HEK293 (cell line): ENCODE data around the gene NPDC1.

Source experiments
- CTCF ChIA-PET: fragments of 350-600 bp; formaldehyde crosslinking; extraction: SDS; loops from one replicate; lab custom pipeline; 2021; ENCODE audit warnings: antibody characterized with exemption; lab: Yijun Ruan, JAX
- POLR2A ChIA-PET: fragments of 300-600 bp; formaldehyde crosslinking; extraction: SDS; loops from one replicate; lab custom pipeline; 2020; ENCODE audit warnings: antibody characterized with exemption, inconsistent platforms; lab: Yijun Ruan, JAX
- H3K27ac ChIP-seq: fragments of 200-500 bp; sonication (Bioruptor generic); 2 replicates; pipeline ENCODE4 v1.5.1; 2014; ENCODE audit warnings: low read depth, low read length, control low read depth, inconsistent platforms; ENCODE audit errors: extremely low read depth
- H3K36me3 ChIP-seq, 2 experiments: fragments of 200-500 bp in 1 of 2; sonication (Bioruptor generic) in 1 of 2; 1 replicate in 1 of 2; 2 replicates in 1 of 2; pipeline ENCODE4 v1.5.1; 2014 to 2017; ENCODE audit warnings: inconsistent platforms in 2 of 2, low read length in 2 of 2; ENCODE audit not compliant: control insufficient read depth in 2 of 2, insufficient read depth in 1 of 2
- H3K4me1 ChIP-seq: fragments of 200-500 bp; sonication (Bioruptor generic); 2 replicates; pipeline ENCODE4 v1.5.1; 2014; ENCODE audit warnings: mild to moderate bottlenecking, low read length, inconsistent platforms; ENCODE audit not compliant: control insufficient read depth, insufficient read depth
- H3K4me3 ChIP-seq: 2 replicates; pipeline ENCODE4 v1.5.1; 2011; ENCODE audit warnings: low read depth, mild to moderate bottlenecking, control low read depth, low read length, moderate library complexity
- H3K9me3 ChIP-seq: fragments of 200-500 bp; sonication (Bioruptor generic); 2 replicates; pipeline ENCODE4 v1.5.1; 2014; ENCODE audit warnings: low read depth, low read length, inconsistent platforms; ENCODE audit not compliant: control insufficient read depth, insufficient read depth
- GLIS2 ChIP-seq: fragments of 450-650 bp; formaldehyde crosslinking; IDR thresholded peaks from 2 replicates; pipeline ENCODE4 v1.5.1; 2016; ENCODE audit warnings: missing biosample characterization, missing genetic modification characterization
- KLF10 ChIP-seq: fragments of 450-650 bp; IDR thresholded peaks from 2 replicates; pipeline ENCODE4 v1.5.1; 2018; ENCODE audit warnings: missing biosample characterization, mild to moderate bottlenecking, missing genetic modification characterization
- PATZ1 ChIP-seq: fragments of 450-650 bp; formaldehyde crosslinking; IDR thresholded peaks from 2 replicates; pipeline ENCODE4 v1.5.1; 2016; ENCODE audit warnings: missing biosample characterization, missing genetic modification characterization
- ZBTB10 ChIP-seq: fragments of 450-650 bp; formaldehyde crosslinking; IDR thresholded peaks from 2 replicates; pipeline ENCODE4 v1.5.1; 2016; ENCODE audit warnings: missing biosample characterization, missing genetic modification characterization
- ZNF280C ChIP-seq: fragments of 450-650 bp; formaldehyde crosslinking; IDR thresholded peaks from 2 replicates; pipeline ENCODE4 v1.5.1; 2016; ENCODE audit warnings: missing biosample characterization, missing genetic modification characterization
- ZNF544 ChIP-seq: fragments of 450-650 bp; formaldehyde crosslinking; IDR thresholded peaks from 2 replicates; pipeline ENCODE4 v1.5.0; 2017; ENCODE audit warnings: missing biosample characterization, missing genetic modification characterization
- ZNF600 ChIP-seq: fragments of 450-650 bp; formaldehyde crosslinking; IDR thresholded peaks from 2 replicates; pipeline ENCODE4 v1.5.1; 2016; ENCODE audit warnings: missing biosample characterization, missing genetic modification characterization
- ZNF664 ChIP-seq: fragments of 450-650 bp; formaldehyde crosslinking; IDR thresholded peaks from 2 replicates; pipeline ENCODE4 v1.5.1; 2016; ENCODE audit warnings: missing biosample characterization, missing genetic modification characterization
- ZSCAN18 ChIP-seq: fragments of 450-650 bp; formaldehyde crosslinking; IDR thresholded peaks from 2 replicates; pipeline ENCODE4 v1.5.1; 2016; ENCODE audit warnings: missing biosample characterization, missing genetic modification characterization

NPDC1 gene

GRCh38 chr9:137069508-137070091 lies 23.6 kb upstream of the NPDC1 start (continued):
- no peak for TF ChIP-seq ZNF280C (tag by site-specific recombination)

GRCh38 chr9:137068539-137069507 lies 22.8 kb upstream of the NPDC1 start:
- Histone ChIP-seq H3K9me3 (no peaks in the 10 kb centered on the region), H3K27ac (peak overlapping the region; percentile 31; the same call in 1 of the 2 replicates), H3K36me3 (peaks cover 0 to 17% of the 10 kb centered on the region in 2 experiments; a peak in 1 of 3 replicates), H3K4me1 (peaks cover 10% of the 10 kb centered on the region; the same call in 1 of the 2 replicates), H3K4me3 (no peak overlapping the region)
- TF ChIP-seq ZSCAN18 (tag by site-specific recombination) = no peak
- 0 out of 2 replicates have a peak, but pooled peaks have one; percentile 19 for TF ChIP-seq ZBTB10 (tag by site-specific recombination)
- TF ChIP-seq ZNF544 (tag by site-specific recombination) = no peak
- TF ChIP-seq KLF10 (tag by site-specific recombination) = 0 out of 2 replicates have a peak, but pooled peaks have one; percentile 9
- peak; percentile 86 for TF ChIP-seq ZNF600
- peak; percentile 40 for TF ChIP-seq GLIS2 (tag by site-specific recombination)
- peak; percentile 40; the same call in 1 of the 2 replicates for TF ChIP-seq PATZ1 (tag by site-specific recombination)
- TF ChIP-seq ZNF664 (tag by site-specific recombination) = no peak
- ChIA-PET CTCF (interaction anchor here (0.6 to 11.3 kb wide), 32 partner anchors 8 to 947 kb away, joined by 3 to 237 read pairs (median 5); partner anchors contain the start of genes ABCA2, CYSRT1, ENTPD2 and MAN1B1), POLR2A (interaction anchor here (0.6 to 9.1 kb wide), 11 partner anchors 9 to 354 kb away, joined by 3 to 137 read pairs (median 6); partner anchors contain the start of genes ENTPD2, EXD3, MAN1B1 and NOXA1)
